ENCODE measurements around the gene C22orf31.
"Not testable (repeated sequence)": the region's sequence is repeated elsewhere in the genome, so short reads cannot be mapped to it uniquely, and the experiment has no call there.

Gene C22orf31

DNA sequence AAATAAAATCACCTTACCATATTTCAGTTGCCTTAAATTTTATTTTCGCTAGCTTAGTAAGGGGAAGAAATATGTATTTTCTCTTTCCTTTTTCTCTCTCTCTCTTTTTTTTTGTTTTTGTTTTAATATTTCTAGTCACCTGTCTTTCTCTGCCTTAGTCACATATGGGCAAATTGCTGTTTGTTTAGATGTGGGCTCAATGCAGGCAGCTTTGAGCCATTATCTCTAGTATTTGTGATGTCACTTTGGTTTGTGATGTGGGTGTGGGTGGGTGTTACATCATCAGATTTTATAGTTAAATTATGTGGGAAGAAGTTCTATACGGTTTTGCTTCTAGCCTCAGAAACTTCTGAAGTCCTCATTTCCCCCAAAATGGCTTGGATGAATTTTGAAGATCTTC lies at the start of gene C22orf31:
Gene C22orf31, minus strand, starts transcription at position 59 of the 400 bp plus-strand sequence. Its CDS starts 39 bp downstream, at position 20.
- DNase-seq (ENCODE audit: low spot score) = no peak

GRCh38 chr22:29110946-29111345 lies 49.3 kb upstream of the C22orf31 start:
- DNase-seq (ENCODE audit: low spot score) = no peak

- DNase-seq (ENCODE audit: low spot score) = no peak
Measured at GRCh38 chr22:29109822-29110221, 48.2 kb upstream of the C22orf31 start.

- no peak for DNase-seq (ENCODE audit: low spot score)
Measured at GRCh38 chr22:29108137-29108536, 46.5 kb upstream of the C22orf31 start.

DNA sequence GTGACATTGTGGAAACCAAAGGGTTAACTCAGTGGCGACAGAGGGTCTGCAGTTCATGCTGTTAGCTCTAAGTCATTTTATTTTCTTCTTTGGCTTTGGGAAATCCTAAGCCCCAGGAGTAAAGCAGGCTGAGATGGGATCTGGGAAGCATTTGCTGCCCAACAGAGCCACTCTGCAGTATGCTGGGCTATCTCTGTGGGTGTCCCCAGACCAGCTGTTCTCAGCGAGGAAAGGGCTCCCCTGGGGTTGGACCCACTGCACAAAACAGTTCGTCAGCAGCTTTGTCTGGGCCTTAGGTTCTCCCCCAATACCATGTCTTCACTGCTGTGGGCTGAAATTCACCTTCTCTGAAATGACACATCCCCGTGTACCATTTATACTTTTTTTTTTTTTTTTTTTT lies 45.2 kb upstream of the C22orf31 start:
- DNase-seq (ENCODE audit: low spot score) = no peak

DNA sequence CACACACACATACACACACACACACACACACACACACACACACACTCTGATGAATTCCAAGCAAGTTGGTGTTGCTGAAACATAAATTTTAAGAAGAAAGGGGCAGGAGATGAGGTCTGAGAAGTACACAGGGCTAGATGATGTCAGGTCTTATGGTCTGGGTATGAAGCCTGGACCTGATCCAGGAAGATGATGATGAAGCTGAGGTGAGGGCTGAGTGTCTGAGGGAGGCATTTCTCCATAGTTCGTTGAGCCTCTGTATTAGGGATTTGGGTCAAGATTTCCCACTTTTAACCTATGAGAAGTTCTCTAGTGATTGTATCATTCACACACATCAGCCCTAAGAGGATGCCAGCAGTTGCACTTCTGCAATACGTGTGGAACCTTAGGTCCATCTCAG lies 43.8 kb upstream of the C22orf31 start:
- DNase-seq (ENCODE audit: low spot score) = no peak

GRCh38 chr22:29103121-29103520 lies 41.5 kb upstream of the C22orf31 start:
- no peak for DNase-seq (ENCODE audit: low spot score)

GRCh38 chr22:29102300-29102699 lies 40.7 kb upstream of the C22orf31 start:
- DNase-seq (ENCODE audit: low spot score) = no peak

GRCh38 chr22:29098296-29098695 lies 36.7 kb upstream of the C22orf31 start:
- DNase-seq (ENCODE audit: low spot score) = no peak

GRCh38 chr22:29096736-29097669 lies 35.4 kb upstream of the C22orf31 start:
- DNase-seq (ENCODE audit: low spot score) = peak; percentile 23

DNA sequence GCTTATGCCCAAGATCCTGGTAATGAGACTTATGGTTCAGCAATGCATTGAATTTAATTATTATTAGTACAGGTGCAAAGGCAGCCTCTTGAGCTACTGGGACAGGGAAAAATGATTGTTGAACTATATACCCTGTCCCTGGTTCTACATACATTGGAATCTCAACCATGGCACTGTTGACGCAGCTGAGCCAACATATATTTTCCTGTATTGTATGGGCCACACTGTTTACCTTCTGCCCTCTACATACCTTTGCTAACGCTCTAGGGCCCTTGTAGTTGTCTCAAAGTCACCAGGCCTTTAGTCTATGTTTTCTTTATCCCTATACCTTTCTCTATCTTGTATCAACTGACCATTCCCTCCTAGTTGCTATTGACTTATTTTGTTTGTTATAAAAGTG lies 33.8 kb upstream of the C22orf31 start:
- no peak for DNase-seq (ENCODE audit: low spot score)

DNA sequence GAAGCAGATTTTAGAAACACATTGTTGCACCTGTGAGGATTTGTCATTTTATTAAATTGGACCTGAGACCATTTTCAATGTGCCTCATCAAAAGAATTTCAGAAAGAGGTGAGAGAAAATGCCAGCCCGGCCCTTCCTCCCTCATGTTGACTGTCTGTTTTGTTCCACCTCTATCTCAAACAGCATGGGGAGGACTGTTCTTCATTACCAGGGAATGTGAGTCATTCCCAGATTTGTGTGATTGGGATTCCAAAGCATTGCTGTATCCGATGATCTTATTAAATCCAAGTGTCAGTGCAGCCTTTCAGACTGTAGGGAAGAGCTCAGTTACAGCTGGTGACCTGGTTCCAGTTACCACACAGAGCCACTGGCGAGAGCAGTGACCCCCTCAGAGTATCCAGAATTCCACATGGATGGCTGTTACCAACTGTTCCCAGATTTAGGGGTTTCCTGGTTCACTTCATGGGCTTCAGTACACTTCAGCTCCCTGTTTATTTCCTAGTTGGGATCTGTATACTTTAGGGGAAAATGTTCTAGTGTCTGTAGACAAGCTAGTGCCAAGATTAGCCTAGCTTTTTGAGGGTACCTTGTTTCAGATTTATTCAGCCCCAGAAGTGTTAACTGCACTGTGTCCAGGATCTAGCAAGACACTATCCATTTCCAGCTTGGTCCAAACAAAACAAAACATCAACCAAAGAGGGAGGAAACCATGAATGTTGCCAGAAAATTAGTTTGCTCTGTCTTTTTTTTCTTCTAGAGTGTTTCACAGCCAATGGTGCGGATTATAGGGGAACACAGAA lies 32.1 kb upstream of the C22orf31 start:
- DNase-seq (ENCODE audit: low spot score) = no peak

DNA sequence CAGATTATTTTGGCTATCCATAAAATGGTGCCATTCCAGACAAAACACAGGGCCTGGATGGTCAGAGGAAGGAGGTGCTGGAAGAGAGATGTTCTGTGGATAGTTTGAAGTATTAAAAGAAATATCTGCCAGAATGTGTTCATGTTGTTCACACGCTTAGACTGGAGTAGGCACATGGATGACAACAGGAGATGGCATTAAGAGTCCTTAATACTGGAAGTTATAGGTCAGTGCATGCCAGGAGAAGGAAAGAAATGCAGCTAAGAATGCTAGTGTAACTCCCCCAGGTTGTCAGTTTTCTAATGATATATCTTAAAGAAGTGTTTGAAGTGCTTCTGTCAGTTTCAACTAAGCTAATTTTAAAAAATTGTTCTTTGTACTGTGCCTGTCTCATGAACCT lies 31.4 kb upstream of the C22orf31 start:
- DNase-seq (ENCODE audit: low spot score) = no peak

- no peak for DNase-seq (ENCODE audit: low spot score)
Measured at GRCh38 chr22:29092243-29092642, 30.6 kb upstream of the C22orf31 start.

GRCh38 chr22:29090039-29090438 lies 28.4 kb upstream of the C22orf31 start:
- DNase-seq (ENCODE audit: low spot score) = no peak

GRCh38 chr22:29089507-29089906 lies 27.9 kb upstream of the C22orf31 start:
- no peak for DNase-seq (ENCODE audit: low spot score)

GRCh38 chr22:29088809-29089208 lies 27.2 kb upstream of the C22orf31 start:
- DNase-seq (ENCODE audit: low spot score) = no peak

DNA sequence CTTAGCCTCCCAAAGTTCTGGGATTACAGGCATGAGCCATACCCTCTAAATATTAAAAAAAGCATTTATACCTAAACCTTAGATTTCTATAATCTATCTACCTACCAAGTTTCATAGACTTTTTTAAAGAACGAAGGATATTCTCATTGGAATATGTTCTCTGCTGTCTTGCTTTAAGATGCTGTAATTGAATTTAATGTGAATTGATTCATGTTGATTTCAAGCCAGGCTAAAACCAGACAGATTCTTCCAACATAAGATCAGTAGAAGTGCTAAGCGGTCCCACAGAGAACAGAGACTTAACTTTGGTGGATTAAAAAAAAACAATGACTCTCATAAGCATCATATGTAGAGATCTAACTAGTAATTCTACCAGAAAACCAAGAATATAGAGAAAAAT lies 25.4 kb upstream of the C22orf31 start:
- no peak for DNase-seq (ENCODE audit: low spot score)

DNA sequence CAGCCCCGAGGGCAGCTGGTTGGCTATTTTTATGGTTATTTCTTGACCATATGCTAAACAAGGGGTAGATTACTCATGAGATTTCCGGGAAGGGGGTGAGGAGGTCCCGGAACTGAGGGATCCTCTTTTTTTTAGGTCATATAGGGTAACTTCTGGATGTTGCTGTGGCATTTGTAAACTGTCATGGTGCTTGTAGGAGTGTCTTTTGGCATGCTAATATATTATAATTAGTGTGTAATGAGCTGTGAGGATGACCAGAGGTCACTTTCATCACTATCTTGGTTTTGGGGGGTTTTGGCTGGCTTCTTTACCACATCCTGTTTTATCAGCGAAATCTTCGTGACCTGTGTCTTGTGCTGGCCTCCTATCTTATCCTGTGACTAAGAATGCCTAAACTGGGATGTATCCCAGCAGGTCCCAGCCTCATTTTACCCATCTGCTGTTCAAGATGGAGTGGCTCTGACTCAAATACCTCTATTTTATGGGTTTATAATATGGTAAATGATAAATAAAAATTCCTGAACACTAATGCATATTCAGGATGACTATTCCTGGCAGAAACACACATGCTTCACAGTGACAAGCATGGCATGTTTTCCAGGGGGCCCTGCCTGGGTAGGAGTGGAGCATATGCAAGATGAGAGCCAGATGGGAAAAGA lies 22.4 kb upstream of the C22orf31 start:
- no peak for DNase-seq (ENCODE audit: low spot score)

- DNase-seq (ENCODE audit: low spot score) = not testable (repeated sequence)
Measured at GRCh38 chr22:29083576-29083932, 21.9 kb upstream of the C22orf31 start.

DNA sequence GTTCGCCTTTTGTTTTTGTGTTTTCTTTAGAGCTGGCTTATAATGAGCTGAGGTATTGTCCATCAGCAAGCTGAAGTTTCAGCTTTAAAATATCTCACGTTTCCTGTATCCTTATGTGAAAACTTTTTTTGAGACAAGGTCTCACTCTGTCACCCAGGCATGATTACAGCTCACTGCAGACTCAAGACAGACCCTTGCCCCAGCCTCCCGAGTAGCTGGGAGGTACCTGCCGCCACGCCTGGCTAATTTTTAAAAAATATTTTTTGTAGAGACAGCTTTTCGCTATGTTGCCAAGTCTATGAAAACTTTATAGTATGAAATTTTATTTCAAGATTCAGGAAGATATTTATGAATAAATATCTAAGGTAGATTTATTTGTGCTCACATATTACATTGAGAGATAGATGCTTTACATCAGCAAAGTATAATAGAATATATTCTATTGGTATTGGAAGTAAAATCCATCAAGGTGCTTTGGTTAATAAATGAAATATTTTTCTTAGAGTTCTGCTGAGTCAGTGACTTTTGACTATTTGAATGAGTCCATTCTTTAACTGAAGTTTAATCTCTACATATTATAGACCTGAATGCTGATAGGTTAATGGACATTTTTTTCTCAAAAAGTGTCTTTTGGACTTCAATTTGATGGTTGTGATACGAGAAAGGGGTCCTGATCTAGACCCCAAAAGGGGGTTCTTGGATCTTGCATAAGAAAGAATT lies 21.4 kb upstream of the C22orf31 start:
- no peak for DNase-seq (ENCODE audit: low spot score)

All from iPS-NIHi11 (cell line).